Embryonic facial prominence (tissue), 1 donor: ENCODE measurements around the gene RABGAP1.
A peak's percentile ranks its signal among the peaks of the same experiment; 100 is the strongest.
"Not testable (repeated sequence)": the region's sequence is repeated elsewhere in the genome, so short reads cannot be mapped to it uniquely, and the experiment has no call there.

ENCODE experiments used
- DNase-seq: peaks from one replicate; pipeline ENCODE4 v3.0.0-alpha.2; 2016; ENCODE audit errors: extremely low spot score

Gene RABGAP1

DNA sequence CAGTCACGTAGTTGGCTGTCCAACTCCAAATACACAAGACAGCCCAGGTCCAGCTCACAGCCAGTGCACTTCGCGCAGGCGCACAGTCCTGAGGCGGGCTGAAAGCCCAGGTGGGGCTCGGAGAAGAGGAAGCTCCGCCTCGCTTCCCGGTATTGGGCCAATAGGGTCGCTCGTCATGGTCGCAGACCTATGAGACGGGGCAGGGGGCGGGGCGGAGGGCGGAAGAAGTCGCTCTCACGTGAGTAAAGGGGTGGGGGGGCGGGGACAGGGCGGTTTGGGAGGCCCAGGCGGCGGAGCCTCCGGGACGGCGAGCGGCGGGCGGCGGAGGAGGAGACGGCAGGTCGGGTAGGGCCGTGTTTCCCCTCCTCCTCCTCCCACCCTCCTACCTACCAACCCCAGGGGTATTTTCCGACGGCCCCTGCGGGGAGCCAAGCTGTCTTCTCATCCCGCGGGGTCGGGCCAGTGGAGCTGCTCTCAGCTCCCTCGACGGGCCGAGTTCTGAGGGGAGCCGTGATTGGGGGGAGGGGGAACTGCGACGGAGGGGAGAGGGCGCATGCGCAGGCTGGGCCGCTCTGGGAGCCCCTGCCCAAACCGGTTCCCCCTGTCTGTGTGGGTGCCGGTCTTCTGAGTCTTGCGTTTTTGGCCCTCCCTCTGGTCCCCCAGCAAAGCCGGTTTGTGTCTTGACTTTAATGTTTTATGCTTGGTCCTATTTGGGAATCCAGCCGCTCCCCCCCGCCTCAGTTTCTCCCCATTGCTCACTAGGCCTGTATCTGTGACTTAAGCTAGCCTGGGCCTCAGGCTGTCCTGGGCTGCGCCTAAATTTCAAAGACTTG, at the start of gene RABGAP1:
Gene RABGAP1, plus strand, starts transcription at position 272 of the 833 bp plus-strand sequence. CDS start 16,040 bp downstream, outside the sequence.
- DNase-seq = peak; percentile 95

DNA sequence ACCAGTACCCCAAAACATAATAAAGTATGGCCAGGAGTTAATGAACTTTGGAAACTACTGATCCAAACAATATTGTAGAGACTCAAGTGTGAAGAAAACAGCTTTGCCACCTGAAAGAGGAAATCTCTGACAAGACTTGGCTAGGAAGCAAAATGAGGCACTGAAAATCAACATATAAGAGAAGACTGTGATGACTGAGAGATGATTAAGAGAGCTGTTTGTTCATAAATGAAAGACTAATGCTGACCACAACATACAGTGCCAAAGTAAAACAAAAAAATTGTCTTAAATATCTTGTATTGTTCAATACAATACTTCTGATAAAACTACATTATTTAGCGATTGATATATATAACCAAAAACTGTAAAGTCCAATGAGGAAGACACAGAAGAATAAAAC, 42.9 kb upstream of the RABGAP1 start:
- no peak for DNase-seq

- no peak for DNase-seq
These were observed 40.0 kb upstream of the RABGAP1 start for GRCh38 chr9:122900791-122901190.

GRCh38 chr9:122904466-122904822, 36.4 kb upstream of the RABGAP1 start:
- no peak for DNase-seq

DNA sequence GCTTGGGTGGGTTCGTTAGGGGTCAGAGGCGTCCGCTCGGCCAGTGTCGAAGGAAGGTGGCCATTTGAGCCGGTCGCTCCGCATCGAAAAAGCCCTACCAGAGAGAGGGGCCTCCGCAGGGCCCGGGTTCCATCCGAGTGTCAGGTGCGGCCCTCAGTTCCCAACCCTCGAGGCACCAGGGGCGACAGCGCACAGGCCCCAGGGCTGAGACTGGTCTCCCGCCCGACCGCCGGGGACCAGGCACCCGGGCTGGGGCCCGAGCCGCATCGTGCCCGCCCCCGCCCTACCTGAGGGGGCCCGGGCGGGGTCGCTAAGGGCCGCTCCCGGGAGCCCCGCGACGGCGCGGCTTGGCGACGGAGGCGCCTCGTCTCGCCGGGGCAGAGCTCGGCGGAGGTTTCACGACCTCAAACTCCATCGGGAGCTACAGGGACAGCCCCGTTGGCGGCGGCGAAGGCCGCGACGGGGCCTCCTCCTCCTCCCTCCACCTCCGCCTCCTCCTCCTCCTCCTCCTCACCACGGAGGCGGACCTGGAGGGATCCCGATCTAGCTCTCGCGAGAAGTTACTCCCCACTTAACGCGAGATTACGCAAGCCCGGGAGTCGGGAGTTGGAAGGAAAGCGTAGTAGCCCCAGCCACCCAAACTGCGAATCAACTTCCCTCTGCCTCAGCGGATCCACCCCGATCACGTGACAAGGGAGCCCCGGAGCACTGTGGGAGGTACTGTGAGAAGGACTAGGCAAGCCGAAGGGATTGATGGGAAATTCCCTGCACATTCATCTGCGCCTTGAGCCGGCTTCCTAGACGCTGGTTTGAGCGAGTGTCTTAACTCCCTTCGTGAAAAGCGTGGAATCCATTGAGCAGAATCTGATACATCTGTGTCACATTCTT, 35.8 kb upstream of the RABGAP1 start, which contains the start of gene RC3H2:
Gene RC3H2, minus strand, starts transcription at position 537 of the 888 bp plus-strand sequence. CDS start 7,850 bp downstream, outside the sequence.
- peak; percentile 100 for DNase-seq

- not testable (repeated sequence) for DNase-seq
These were observed 34.7 kb upstream of the RABGAP1 start for GRCh38 chr9:122906122-122906521.

GRCh38 chr9:122912671-122912963, 28.2 kb upstream of the RABGAP1 start:
- DNase-seq = no peak

DNA sequence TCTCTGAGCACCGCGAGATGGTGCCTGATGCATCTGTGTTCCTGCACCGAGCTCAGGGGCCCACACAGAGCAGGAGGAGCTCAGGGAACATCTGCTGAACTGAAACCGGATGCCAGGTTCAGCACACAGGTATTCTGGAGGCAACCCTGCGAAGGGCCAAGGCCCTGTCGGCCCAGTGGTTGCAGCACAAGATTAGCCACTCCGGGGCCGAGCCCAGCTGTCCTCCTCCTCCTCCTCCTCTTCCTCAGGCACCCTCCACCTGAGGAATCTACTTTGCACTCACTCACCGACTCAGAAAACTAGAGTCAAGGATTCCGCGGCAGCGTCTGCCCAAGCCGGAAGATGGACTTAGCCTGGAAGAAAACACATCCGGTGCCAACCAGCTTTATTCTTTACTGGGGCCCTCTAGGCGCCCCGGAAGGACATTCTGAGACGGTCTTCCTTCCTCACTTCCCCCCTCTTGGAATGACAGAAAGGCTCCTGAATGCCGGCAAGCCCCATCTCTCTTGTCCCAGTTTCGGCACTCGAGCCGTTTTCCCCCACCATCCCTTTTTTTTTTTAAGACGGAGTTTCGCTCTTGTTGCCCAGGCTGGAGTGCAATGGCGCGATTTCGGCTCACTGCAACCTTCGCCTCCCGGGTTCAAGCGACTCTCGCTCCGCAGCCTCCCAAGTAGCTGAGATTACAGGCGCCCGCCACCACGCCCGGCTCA, 27.7 kb upstream of the RABGAP1 start, which contains the start of gene ZBTB6:
Gene ZBTB6, minus strand, starts transcription at position 360 of the 710 bp plus-strand sequence. CDS start 1,251 bp downstream, outside the sequence.
- peak; percentile 56 for DNase-seq

- DNase-seq = no peak
These were observed 22.5 kb upstream of the RABGAP1 start for GRCh38 chr9:122918310-122918709.

DNA sequence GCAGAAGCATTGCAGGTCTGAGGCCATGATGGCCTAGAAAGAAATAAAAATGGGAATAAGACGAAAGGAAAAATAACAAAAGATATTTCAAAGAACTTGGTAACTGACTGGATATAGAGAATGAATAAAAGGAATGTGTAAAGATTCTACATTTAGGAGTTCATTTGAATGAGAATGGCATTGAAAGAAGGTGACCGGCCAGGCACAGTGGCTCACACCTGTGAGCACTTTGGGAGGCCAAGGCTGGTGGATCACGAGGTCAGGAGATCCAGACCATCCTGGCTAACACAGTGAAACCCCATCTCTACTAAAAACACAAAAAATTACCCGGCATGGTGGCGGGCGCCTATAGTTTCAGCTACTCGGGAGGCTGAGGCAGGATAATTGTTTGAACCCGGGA, 18.1 kb upstream of the RABGAP1 start:
- DNase-seq = no peak

DNA sequence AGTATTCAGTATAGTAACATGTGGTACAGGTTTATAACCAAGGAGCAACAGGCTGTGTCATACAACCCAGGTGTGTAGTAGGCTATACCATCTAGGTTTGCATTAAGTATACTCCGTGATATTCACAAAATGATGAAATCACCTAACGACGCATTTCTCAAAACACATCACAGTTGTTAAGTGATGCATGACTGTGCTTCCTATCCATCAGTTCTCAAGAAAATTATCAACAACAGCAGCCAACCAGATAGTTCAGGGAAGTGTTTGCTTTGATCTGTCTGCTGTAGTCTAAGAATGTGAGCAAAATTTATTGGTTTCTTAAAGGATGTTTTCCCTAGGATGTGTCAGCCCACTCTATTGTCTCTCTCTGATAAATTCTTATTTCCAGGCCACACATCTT, 16.9 kb upstream of the RABGAP1 start:
- no peak for DNase-seq

DNA sequence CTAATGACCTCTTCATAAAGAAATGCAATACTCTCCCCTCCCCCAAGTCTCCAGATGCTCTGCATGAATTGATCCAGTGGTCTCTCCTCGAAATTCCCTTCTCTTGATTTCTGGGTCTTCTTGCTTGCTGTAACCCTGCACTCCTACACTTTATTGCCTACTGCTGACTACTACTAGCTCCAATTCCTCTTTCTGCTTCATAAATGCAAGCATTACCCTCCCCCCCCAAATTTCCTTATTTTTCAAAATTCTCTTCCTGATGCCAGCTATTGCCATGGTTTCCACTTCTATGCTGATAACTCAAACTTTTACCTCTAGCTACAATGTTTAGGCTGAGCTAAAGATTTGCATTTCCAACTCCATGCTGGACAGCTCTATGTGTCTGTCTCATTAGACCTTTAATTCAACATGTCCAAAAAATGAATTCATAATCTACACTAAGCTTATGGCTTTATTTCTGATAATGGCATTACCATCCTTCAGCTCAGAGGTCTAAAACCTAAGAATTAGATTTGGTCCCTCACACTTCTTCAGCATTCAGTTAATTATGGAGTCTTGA, 10.9 kb upstream of the RABGAP1 start:
- DNase-seq = no peak

GRCh38 chr9:122930541-122931225, 10.1 kb upstream of the RABGAP1 start:
- no peak for DNase-seq

DNA sequence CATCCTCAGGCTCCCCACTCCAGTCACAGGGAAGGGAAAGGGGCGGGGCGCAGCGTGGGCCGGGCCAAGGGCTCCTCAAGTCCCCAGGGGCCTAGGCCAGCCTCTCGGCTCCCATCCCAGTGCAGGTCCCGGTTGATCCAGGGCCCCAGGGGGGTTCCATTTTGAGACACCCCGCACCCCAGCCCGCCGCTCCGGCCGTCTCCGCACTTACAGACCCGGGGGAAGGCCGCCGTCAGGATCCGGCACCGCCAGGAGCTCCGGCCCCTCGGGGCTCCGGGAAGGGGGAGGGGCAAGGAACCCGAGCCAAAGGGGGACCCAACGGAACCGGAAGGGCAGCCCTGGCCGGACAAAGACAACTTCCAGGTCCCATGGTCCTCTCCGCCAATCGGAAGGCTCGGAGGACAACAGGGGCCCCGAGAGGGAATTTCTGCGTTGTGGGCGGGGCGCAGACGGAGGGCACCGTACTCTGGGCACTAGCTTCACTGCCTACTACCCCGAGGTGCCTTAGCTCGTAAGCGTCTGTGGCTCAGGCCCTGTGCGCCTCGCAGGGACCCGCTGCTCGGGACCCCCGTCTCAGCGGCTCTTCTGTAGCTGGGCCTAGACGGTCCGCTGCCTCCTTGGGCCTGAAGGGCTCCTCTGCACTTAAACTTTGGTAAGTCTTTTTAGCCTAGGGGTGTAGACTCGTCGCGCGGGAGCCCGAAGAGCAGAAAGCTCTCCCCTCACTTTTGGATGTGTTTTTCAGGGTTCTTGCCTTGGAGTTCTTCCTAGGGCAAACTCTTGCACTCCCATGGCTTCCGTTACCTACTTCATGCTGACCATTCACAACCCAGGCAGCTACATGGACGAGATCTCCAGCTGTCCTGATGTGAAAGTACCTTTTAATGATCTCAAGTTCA, 9.3 kb upstream of the RABGAP1 start, which contains the start of gene ZBTB26:
Gene ZBTB26, minus strand, starts transcription at position 287 of the 896 bp plus-strand sequence. CDS start 11,578 bp downstream, outside the sequence.
- peak; percentile 82 for DNase-seq

GRCh38 chr9:122936464-122936863, 4.4 kb upstream of the RABGAP1 start:
- DNase-seq = no peak

GRCh38 chr9:122936883-122937282, 3.9 kb upstream of the RABGAP1 start:
- DNase-seq = no peak

GRCh38 chr9:122939601-122940000, 1.2 kb upstream of the RABGAP1 start:
- no peak for DNase-seq

DNA sequence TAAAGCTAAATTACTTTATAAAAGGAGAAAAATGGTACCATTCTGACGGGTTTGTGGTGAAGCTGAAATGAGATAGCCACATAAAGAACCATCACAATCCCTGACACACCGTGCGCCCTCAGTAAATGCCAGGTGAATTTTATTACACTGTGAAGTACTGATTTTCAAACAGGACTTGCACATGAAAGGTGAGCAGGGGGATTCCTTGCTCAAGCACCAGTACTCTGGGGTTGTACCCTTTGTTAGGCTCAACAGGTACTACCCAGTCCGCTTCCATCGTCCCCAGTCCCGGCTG, 419 bp upstream of the RABGAP1 start:
- no peak for DNase-seq

- DNase-seq = no peak
These were observed 888 bp downstream of the RABGAP1 start for GRCh38 chr9:122941582-122942234.
